HUES6 (cell line): Measurements from ENCODE around the gene BCL11B.

Source experiments
- H3K27ac ChIP-seq: 2 replicates; pipeline ENCODE4 v1.7.0; 2013; ENCODE audit warnings: low read depth, mild to moderate bottlenecking, low read length, inconsistent platforms
- H3K27me3 ChIP-seq: 2 replicates; pipeline ENCODE4 v1.6.1; 2013; ENCODE audit warnings: low read length; ENCODE audit not compliant: control insufficient read depth, insufficient read depth
- H3K36me3 ChIP-seq: 2 replicates; pipeline ENCODE4 v1.6.1; 2013; ENCODE audit warnings: low read length; ENCODE audit not compliant: control insufficient read depth, insufficient read depth
- H3K4me1 ChIP-seq: 2 replicates; pipeline ENCODE4 v1.6.1; 2013; ENCODE audit warnings: low read length; ENCODE audit not compliant: control insufficient read depth, insufficient read depth
- H3K4me3 ChIP-seq: 2 replicates; pipeline ENCODE4 v1.5.1; 2013; ENCODE audit warnings: low read depth, low read length
- H3K9ac ChIP-seq: one replicate; pipeline ENCODE4 v1.6.1; 2013; ENCODE audit warnings: mild to moderate bottlenecking, low read length
- H3K9me3 ChIP-seq: 2 replicates; pipeline ENCODE4 v1.6.1; 2013; ENCODE audit warnings: low read depth, low read length; ENCODE audit not compliant: control insufficient read depth, insufficient read depth

The BCL11B gene

DNA sequence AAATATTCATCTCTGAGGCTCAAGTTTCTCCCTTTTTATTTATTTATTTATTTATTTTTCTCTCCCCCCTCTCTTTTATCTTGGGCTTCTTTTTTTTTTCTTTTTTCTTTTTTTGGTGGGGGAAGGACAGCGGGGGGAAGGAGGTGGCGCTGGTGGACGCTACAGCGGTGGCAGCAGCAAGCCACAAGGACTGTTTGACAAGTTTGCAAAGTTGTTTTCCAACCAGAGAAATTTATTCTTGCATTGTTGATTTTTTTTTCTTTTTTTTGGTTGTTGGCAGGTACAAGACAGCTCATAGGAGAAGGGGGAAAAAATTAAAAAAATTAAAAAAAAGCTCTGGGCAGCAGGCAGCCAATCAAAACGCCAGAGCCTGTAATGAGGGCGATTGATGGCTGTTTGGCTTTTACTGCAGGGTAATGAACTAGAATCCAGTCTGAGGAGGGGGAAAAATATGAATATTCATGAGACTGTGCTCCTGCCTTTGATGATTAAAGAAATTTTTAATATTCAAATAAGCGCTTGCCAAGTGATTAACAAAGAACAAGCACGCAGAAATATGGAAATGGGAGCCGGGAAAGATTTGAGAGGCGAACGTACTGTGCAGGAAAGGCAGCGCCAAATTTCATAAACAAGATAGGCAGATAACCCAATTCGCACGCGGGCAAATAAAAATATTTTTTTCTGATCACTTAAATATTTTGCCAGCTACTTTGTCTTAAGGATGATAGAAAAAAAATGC lies 36.2 kb downstream of the BCL11B start:
- H3K27ac ChIP-seq = peak overlapping the region; percentile 67; the same call in 1 of the 2 replicates

DNA sequence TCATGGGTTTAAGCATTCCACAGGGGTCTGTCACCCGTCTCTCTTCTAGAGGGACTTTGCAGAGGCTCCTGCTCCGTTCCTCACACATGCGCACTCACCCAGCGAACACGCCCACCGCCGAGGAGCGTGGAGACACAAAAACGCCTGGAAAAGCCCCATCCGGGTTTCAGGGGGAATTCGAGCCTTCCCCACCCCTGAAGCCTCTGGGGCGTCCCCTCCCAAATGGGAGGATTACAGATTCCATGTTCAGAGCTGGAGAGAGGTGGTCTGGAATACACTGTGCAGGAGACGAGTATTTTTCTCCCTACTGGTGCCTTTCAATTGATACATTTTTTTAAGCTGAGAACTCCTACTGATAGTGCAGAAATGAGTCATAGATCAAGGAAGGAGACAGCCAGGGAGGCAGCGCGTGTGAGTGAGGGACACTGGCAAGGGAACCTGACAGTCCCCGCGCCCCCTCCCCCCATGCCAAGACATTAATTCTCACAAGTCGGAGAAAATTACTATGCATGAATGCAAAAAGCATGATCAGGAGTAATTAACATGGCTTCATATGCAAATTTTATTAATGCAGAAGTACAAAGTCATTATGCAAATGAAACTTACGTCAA lies 36.9 kb downstream of the BCL11B start:
- Histone ChIP-seq H3K27me3 (no peaks in the 10 kb centered on the region), H3K27ac (peak overlapping the region; percentile 78; the same call in 1 of the 2 replicates), H3K9ac (peak overlapping the region; percentile 76), H3K9me3 (no peaks in the 10 kb centered on the region), H3K4me3 (peak overlapping the region; percentile 70), H3K4me1 (peaks cover 69% of the 10 kb centered on the region), H3K36me3 (no peaks in the 10 kb centered on the region)

More for the DNA sequence above, 36.2 kb downstream of the BCL11B start:
- H3K27me3 ChIP-seq = no peaks in the 10 kb centered on the region
- H3K9me3 ChIP-seq = no peaks in the 10 kb centered on the region
- peak overlapping the region; percentile 70 for H3K4me3 ChIP-seq
- no peaks in the 10 kb centered on the region for H3K36me3 ChIP-seq
- peaks cover 67% of the 10 kb centered on the region for H3K4me1 ChIP-seq
- H3K9ac ChIP-seq = no peak overlapping the region

DNA sequence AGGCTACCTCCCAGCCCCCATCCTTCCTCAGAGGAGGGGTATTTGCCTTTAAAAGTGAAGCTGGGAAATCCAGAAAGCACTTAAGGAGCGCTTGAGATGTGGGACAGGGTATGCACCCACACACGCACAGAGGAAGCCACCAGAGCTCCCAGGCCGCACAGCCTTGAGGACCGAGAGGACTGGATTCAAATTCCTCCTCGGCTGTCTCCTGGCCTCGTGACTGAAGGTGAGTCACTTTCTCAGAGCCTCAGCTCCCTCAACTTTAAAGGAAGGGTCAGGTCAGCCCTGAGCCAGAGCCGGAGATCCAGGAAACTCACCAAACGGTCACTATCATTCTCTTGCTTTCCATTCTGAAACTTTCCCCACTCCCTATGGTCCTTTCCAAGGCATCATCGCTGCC lies 37.6 kb downstream of the BCL11B start:
- peak overlapping the region; percentile 70 for H3K4me3 ChIP-seq

DNA sequence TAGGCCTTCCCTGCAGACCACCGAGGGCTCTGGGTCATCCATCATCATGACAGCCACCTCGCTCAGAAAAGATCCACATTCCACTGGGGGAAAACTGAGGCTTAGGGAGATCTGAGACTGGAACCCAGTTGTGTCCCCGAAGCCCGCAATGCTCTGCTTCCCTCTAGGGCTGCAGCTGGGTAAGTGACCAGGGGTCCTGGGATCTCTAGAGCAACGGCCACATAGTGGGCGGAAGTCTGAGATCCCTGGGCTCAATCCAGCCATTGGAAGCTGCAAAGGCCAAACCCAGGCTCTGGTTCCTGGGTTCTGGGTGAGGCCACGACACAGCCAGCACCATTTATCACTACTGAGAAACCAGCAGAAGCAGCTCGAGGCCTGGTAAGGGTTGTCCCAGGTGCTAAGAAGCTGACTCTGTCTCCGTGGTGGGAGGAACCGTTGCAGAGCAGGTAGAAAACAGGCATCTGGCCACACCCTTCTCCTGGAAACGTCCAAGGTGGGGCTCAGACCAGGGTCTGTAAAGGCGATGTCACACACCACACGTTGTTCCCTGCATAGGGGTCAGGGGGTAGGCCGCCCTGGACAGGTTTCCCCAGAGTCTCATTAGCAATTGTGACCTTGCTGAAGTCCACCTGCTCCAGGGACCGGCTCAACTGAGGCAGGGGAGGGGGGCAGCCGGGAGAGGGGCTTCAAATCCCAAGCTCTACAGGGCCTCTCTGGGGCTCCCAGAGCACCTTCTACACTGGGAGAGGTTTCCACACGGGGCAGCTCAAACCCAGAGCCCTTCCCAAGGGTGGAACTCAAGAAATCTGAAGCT lies 38.6 kb downstream of the BCL11B start:
- no peak overlapping the region for H3K4me3 ChIP-seq

More for the DNA sequence above, 37.6 kb downstream of the BCL11B start:
- Histone ChIP-seq H3K36me3 (no peaks in the 10 kb centered on the region), H3K9ac (peak overlapping the region; percentile 76), H3K9me3 (no peaks in the 10 kb centered on the region), H3K27ac (peak overlapping the region; percentile 78; the same call in 1 of the 2 replicates), H3K4me1 (peaks cover 69% of the 10 kb centered on the region), H3K27me3 (no peaks in the 10 kb centered on the region)

DNA sequence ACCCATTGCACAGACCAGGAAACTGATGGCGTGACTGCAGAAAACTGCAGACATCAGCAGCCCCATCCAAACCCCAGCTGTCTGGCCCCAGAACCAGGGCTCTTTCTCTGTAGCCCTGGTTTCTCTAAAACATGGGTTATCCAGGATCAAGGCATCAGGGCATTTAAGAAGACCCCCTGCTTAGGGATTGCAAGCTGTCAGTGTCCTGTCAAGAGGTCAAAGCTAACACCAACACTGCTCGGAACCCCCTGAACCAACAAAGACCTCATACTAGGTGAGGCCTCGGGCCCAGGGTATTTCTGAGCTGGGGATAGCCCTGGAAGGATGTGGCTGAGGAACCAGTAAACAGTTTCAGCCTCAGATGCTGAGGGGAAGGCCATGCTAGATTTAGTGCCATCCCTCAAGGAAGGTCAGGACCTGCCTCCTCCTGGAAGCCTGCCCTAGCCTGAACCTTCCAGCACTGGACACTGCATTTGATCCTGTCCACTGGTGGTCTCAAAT lies 39.2 kb downstream of the BCL11B start:
- Histone ChIP-seq H3K9me3 (no peaks in the 10 kb centered on the region), H3K27ac (no peak overlapping the region), H3K4me3 (no peak overlapping the region), H3K4me1 (peaks cover 56% of the 10 kb centered on the region), H3K36me3 (peaks cover 8% of the 10 kb centered on the region; the same call in 1 of the 2 replicates), H3K9ac (no peak overlapping the region), H3K27me3 (no peaks in the 10 kb centered on the region)

More for the DNA sequence above, 38.6 kb downstream of the BCL11B start:
- Histone ChIP-seq H3K9ac (no peak overlapping the region), H3K27ac (no peak overlapping the region), H3K36me3 (peaks cover 8% of the 10 kb centered on the region; the same call in 1 of the 2 replicates), H3K27me3 (no peaks in the 10 kb centered on the region), H3K4me1 (peaks cover 62% of the 10 kb centered on the region), H3K9me3 (no peaks in the 10 kb centered on the region)

DNA sequence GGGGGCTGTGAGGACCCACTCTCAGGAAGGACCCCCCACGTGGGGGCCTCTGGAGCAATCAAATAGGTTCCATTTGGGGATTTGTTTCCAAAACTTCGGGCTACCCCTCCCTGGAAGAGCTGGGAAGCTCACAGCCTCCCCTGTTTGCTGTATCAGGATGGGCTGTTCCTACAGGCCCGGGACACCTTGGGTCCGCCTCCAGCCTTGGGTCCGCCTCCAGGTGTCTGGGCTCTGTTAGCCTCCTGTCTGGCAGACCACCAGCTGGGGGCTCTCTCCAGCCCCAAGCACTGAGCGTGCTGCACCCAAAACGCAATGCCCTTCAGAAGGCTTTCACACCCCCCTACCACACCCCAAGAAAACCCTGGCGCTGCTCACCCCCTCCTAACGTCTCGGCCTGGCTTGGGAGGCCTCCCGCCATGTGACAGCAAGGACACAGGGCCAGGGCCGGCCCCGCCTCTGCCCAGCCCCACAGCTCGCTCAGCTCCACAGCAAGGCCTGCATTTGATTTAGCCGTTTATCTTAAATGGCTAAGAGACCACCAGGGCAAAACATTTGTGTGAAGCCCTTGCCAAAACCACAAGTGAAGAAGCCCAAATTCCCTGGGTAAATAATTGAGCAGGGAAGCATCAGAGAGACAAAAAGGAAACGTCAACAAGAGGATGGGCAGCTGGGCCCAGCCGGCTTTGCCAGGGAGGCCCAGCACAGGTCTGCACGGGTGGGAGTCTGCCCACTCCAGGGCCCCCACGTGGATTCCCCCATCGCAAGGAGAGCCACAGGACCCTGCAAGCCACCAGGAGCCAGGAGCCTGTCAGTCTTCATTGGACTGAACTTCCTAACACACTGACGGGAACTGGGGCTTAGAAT lies 39.9 kb downstream of the BCL11B start:
- no peaks in the 10 kb centered on the region for H3K9me3 ChIP-seq
- H3K9ac ChIP-seq = peak overlapping the region; percentile 72
- H3K4me3 ChIP-seq = peak overlapping the region; percentile 66
- no peaks in the 10 kb centered on the region for H3K27me3 ChIP-seq
- peaks cover 56% of the 10 kb centered on the region for H3K4me1 ChIP-seq
- H3K36me3 ChIP-seq = peaks cover 8% of the 10 kb centered on the region; the same call in 1 of the 2 replicates
- H3K27ac ChIP-seq = peak overlapping the region; percentile 73; the same call in 1 of the 2 replicates

DNA sequence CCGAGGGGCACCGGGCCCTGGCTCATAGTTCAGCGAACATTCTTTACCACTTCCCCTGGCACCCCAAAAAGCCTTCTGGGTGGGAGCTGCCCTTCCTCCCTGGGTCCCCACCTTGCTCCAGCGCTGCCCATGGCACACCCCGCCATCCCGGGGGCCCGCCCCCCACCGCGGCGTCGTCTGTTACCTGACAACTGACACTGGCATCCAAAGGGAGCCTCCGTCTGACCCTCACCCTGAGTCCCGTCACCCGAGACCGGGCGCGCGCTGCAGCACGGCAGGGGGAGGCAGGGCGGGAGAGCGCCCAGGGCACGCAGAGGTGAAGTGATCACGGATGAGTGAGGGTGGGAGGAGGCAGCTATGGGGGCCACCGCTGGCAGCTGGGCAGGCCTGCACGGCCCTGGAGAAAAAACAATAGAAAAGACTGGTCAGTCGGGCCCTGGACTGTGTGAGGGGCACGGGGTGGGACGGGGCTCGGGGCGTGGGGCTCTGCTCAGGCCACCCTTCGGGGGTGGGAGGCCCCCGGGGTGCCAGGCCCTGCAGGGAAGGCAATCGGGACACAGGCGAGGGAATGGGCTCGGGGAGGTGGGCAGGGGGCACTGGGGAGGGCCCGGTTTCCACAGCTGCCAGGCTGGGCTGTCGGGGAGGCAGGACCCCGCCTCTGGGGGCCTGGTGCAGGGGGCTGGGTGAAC lies 40.7 kb downstream of the BCL11B start:
- H3K4me1 ChIP-seq = peaks cover 50% of the 10 kb centered on the region
- peaks cover 8% of the 10 kb centered on the region; the same call in 1 of the 2 replicates for H3K36me3 ChIP-seq
- H3K9me3 ChIP-seq = no peaks in the 10 kb centered on the region
- no peaks in the 10 kb centered on the region for H3K27me3 ChIP-seq
- peak overlapping the region; percentile 66 for H3K4me3 ChIP-seq
- H3K9ac ChIP-seq = peak overlapping the region; percentile 75
- peak overlapping the region; percentile 73; the same call in 1 of the 2 replicates for H3K27ac ChIP-seq

DNA sequence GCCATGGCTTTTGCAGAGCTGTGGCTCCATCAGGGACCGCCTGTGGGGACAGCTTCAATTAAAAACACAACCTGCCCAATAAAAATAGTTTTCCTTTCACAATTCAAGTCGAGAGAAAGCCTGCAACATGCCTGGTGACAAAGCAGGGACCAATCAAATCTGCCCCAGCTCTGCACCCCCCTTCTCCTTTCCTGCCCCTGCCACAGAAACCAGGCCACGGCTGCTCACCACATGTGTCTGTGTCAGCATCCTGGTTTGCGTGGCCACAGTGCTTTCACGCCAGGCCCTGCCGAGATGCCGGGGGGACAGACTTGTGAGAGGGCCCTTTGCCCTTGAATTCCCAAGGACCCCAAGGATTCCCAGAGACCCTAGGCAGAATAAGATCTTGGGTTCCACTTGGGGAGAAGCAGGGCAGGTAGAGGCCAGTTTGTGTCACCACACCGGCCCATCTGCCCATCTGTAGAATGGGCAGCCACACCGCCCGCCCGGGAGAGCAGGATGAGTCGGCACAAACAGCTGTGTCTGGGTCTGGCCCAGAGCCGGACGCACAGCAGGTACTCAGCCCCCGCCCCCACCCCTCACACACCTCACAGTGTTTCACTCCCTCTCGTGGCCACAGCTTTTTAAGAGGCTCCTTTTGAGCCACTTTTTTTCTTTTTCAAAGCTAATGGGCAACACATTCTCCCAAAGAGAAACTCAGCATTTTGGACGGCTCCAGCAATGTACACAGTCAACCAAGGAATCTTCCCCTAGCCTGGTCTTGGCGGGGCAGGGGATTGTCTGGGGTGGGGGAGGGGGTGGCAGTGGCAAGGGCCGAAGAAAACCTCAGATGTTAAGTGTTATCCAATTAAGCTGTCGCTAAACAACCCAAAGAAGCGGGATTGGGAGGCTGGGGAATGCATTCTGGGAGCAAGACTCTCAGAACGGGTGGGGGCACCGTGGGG lies 41.5 kb downstream of the BCL11B start:
- Histone ChIP-seq H3K36me3 (peaks cover 8% of the 10 kb centered on the region; the same call in 1 of the 2 replicates), H3K27ac (peak overlapping the region; percentile 73; the same call in 1 of the 2 replicates), H3K9ac (peak overlapping the region; percentile 75), H3K4me1 (peaks cover 42% of the 10 kb centered on the region), H3K9me3 (no peaks in the 10 kb centered on the region), H3K27me3 (no peaks in the 10 kb centered on the region), H3K4me3 (peak overlapping the region; percentile 66)

DNA sequence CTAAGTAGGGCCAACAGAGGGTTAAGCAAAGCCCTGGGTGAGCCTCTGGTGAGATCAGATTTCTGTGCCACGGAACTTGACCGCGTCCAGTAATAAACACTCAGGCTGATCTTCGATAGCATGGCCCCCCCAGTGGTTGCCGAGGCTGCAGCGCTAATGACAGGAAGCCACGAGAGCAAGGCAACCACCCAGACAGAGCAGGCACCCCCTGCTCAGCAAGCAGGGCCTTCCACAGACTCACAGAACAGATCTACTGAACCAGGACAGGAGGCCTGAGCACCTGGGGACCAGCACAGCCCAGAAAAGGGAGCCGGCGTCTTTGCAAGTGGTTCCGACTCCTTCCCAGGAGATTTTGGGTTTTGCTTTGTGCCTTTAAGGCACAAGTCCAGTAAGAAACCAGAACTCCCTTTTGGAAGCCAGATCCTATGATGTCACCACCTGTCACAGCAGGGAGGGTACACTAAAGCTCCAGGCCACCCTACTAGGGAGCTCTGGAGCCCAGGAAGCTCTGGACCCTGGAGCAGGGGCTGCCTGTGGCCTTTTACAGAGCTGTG lies 42.3 kb downstream of the BCL11B start:
- Histone ChIP-seq H3K27me3 (no peaks in the 10 kb centered on the region), H3K9ac (no peak overlapping the region), H3K36me3 (peaks cover 8% of the 10 kb centered on the region; the same call in 1 of the 2 replicates), H3K9me3 (no peaks in the 10 kb centered on the region), H3K4me3 (no peak overlapping the region), H3K4me1 (peaks cover 41% of the 10 kb centered on the region), H3K27ac (no peak overlapping the region; the same call in 1 of the 2 replicates)
